ENCODE data around the gene XPO6. TPM values are rescaled to one million over a fixed set of nuclear protein-coding genes. Genes with fewer than 3 reads are reported as not detected.
A peak's percentile ranks its signal among the peaks of the same experiment; 100 is the strongest.

Gene XPO6
- total RNA-seq, 1 donor, result 102 TPM

DNA sequence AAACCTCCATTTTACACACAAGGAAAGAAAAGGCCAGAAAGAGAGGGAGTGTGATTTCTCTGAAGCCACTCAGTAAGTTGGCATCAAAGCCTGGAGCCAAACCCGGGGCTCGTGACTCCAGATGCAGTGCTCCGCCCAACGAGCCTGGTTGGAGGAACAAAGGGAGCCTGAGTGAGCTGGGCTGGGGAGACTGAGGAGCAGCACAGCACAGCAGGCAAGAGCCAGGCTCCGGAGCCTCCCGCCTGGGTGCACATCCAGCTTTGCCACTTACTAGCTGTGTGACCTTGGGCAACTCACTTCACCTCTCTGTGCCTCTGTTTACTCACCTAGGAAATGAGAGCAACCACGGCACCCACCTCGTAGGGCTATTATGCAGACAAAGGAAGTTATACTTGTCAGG is 153.8 kb downstream of the XPO6 start:
- peaks cover 45% of the 10 kb centered on the region for H3K27me3 ChIP-seq (ENCODE audit: insufficient read depth, low read length)

DNA sequence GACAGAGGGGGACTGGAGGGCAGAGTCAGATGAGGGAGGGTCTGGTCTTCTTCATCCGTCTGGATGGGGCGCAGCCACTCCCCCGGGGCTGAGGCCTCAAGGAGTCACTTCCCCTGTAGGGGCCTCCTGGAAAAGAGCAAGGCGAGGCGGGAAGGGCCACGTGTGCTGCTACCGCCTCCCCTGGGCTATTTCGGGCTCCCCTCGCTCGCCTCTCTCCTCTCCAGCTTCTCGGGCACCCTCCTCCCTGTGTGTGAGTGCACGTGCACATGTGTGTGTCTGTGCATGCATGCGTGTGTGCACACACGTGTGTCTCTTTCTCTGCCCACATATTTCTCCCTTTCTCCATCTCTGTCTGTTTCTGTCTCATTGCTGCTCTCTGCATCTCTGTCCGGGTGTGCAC is 158.3 kb downstream of the XPO6 start:
- no peak overlapping the region for H3K4me3 ChIP-seq (ENCODE audit: insufficient read depth, low read length)
- no peak overlapping the region for H2AFZ ChIP-seq (ENCODE audit: low read length)
- no peaks in the 10 kb centered on the region for H3K36me3 ChIP-seq (ENCODE audit: insufficient read depth, low read length)
- H3K79me2 ChIP-seq (ENCODE audit: insufficient read depth, low read length), result no peaks in the 10 kb centered on the region
- H3K4me1 ChIP-seq (ENCODE audit: insufficient read depth, low read length), result no peaks in the 10 kb centered on the region
- no peak overlapping the region for H3K27ac ChIP-seq (ENCODE audit: low read depth, low read length)
- peaks cover 8% of the 10 kb centered on the region for H3K27me3 ChIP-seq (ENCODE audit: insufficient read depth, low read length)
- H4K20me1 ChIP-seq (ENCODE audit: insufficient read depth, low read length), result no peaks in the 10 kb centered on the region
- H3K4me2 ChIP-seq (ENCODE audit: insufficient read depth, low read length), result no peak overlapping the region
- H3K9me3 ChIP-seq (ENCODE audit: low read depth, low read length), result no peaks in the 10 kb centered on the region
- peak; percentile 76 for DNase-seq (ENCODE audit: insufficient read length, low spot score, missing footprints)
- TF ChIP-seq, protein P1, sequence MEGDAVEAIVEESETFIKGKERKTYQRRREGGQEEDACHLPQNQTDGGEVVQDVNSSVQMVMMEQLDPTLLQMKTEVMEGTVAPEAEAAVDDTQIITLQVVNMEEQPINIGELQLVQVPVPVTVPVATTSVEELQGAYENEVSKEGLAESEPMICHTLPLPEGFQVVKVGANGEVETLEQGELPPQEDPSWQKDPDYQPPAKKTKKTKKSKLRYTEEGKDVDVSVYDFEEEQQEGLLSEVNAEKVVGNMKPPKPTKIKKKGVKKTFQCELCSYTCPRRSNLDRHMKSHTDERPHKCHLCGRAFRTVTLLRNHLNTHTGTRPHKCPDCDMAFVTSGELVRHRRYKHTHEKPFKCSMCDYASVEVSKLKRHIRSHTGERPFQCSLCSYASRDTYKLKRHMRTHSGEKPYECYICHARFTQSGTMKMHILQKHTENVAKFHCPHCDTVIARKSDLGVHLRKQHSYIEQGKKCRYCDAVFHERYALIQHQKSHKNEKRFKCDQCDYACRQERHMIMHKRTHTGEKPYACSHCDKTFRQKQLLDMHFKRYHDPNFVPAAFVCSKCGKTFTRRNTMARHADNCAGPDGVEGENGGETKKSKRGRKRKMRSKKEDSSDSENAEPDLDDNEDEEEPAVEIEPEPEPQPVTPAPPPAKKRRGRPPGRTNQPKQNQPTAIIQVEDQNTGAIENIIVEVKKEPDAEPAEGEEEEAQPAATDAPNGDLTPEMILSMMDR (IDR thresholded peaks at IDR 0.05; ENCODE audit: extremely low read depth, low read depth, low read length), result no peak

More for the DNA sequence above, 153.8 kb downstream of the XPO6 start:
- TF ChIP-seq, protein P1 (IDR thresholded peaks at IDR 0.05; ENCODE audit: extremely low read depth, low read depth, low read length), result no peak
- Histone ChIP-seq H4K20me1 (ENCODE audit: insufficient read depth, low read length) (no peaks in the 10 kb centered on the region), H3K79me2 (ENCODE audit: insufficient read depth, low read length) (no peaks in the 10 kb centered on the region), H3K4me2 (ENCODE audit: insufficient read depth, low read length) (no peak overlapping the region), H3K4me3 (ENCODE audit: insufficient read depth, low read length) (no peak overlapping the region), H2AFZ (ENCODE audit: low read length) (no peak overlapping the region), H3K4me1 (ENCODE audit: insufficient read depth, low read length) (no peaks in the 10 kb centered on the region), H3K27ac (ENCODE audit: low read depth, low read length) (no peak overlapping the region), H3K36me3 (ENCODE audit: insufficient read depth, low read length) (no peaks in the 10 kb centered on the region), H3K9me3 (ENCODE audit: low read depth, low read length) (no peaks in the 10 kb centered on the region)
- no peak for DNase-seq (ENCODE audit: insufficient read length, low spot score, missing footprints)

DNA sequence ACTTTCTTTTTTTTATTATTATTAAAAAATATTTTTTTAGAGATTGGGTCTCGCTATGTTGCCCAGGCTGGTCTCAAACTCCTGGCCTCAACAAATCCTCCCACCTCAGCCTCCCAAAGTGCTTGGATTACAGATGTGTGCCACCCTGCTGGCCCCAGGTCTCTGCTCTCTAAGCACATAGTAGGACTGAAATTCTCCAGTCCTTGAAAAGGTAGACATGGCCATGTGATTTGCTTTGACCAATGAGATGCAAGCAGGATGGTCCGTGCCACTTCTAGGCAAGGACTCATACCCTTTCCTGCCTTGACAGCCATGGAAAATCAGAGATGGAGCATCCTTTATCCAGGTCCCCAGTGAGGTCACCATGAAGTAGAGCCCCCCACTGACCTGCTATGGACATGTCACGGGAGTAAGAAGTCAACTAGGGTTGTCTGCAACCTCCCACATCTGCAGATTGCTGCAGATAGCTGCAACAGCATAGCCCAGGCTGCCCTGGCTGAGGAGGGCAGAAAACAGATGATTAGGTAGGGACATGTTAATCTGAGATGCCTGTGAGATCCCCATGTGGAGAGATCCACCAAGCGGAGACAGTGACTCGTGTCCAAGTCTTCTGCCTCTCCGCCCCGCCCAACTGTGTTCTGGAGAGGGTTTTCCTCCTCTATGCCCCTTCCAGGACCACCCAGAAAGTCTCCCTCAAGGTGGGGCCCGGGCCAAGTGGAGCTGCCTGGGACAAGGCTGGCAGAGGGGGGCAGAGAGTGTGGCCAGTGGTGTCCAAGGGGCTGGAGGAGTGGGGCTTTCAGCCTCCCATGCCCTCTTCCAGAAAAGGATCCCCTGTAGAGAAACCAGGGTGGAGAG is 159.3 kb downstream of the XPO6 start:
- no peaks in the 10 kb centered on the region for H3K9me3 ChIP-seq (ENCODE audit: low read depth, low read length)
- H3K4me1 ChIP-seq (ENCODE audit: insufficient read depth, low read length), result no peaks in the 10 kb centered on the region
- H3K4me2 ChIP-seq (ENCODE audit: insufficient read depth, low read length), result no peak overlapping the region
- TF ChIP-seq, protein P1 (IDR thresholded peaks at IDR 0.05; ENCODE audit: extremely low read depth, low read depth, low read length), result no peak
- H2AFZ ChIP-seq (ENCODE audit: low read length), result no peak overlapping the region
- no peaks in the 10 kb centered on the region for H3K79me2 ChIP-seq (ENCODE audit: insufficient read depth, low read length)
- no peaks in the 10 kb centered on the region for H3K36me3 ChIP-seq (ENCODE audit: insufficient read depth, low read length)
- H3K27me3 ChIP-seq (ENCODE audit: insufficient read depth, low read length), result peaks cover 3% of the 10 kb centered on the region
- H3K4me3 ChIP-seq (ENCODE audit: insufficient read depth, low read length), result no peak overlapping the region
- H4K20me1 ChIP-seq (ENCODE audit: insufficient read depth, low read length), result no peaks in the 10 kb centered on the region
- DNase-seq (ENCODE audit: insufficient read length, low spot score, missing footprints), result peak; percentile 68
- no peak overlapping the region for H3K27ac ChIP-seq (ENCODE audit: low read depth, low read length)

DNA sequence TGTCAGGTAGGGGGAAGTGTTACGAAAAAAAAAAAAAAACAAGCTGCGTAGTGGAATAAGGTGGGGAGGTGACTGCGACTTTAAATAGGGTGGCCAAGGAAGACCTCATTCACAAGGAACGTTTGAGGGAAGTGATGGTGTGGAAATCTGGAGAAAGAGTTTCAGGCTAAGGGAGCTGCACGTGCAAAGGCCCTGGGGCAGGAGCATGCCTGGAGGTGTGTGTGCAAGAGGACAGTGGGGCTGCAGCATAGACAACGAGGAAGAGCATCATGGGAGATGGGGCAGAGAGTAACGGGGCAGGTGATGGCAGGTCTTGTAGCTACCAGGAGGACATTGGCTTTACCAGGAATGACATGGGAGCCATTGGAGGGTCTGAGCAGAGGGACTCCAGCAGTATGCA is 160.3 kb downstream of the XPO6 start:
- no peaks in the 10 kb centered on the region for H4K20me1 ChIP-seq (ENCODE audit: insufficient read depth, low read length)
- no peak overlapping the region for H3K4me3 ChIP-seq (ENCODE audit: insufficient read depth, low read length)
- H2AFZ ChIP-seq (ENCODE audit: low read length), result no peak overlapping the region
- no peaks in the 10 kb centered on the region for H3K9me3 ChIP-seq (ENCODE audit: low read depth, low read length)
- DNase-seq (ENCODE audit: insufficient read length, low spot score, missing footprints), result no peak
- H3K36me3 ChIP-seq (ENCODE audit: insufficient read depth, low read length), result no peaks in the 10 kb centered on the region
- H3K4me1 ChIP-seq (ENCODE audit: insufficient read depth, low read length), result no peaks in the 10 kb centered on the region
- H3K27me3 ChIP-seq (ENCODE audit: insufficient read depth, low read length), result peaks cover 3% of the 10 kb centered on the region
- no peak overlapping the region for H3K27ac ChIP-seq (ENCODE audit: low read depth, low read length)
- H3K4me2 ChIP-seq (ENCODE audit: insufficient read depth, low read length), result no peak overlapping the region
- TF ChIP-seq, protein P1 (IDR thresholded peaks at IDR 0.05; ENCODE audit: extremely low read depth, low read depth, low read length), result no peak
- H3K79me2 ChIP-seq (ENCODE audit: insufficient read depth, low read length), result no peaks in the 10 kb centered on the region

Measured in osteoblast (primary cell).